OCI-LY7 (cell line): ENCODE results near the gene LIFR. TPM values are rescaled to one million over a fixed set of nuclear protein-coding genes. Genes with fewer than 3 reads are reported as not detected.

ENCODE experiments used
- BruUV-seq: library from RNA; stranded (reverse); fragments of 400-500 nt; replicated peaks from 2 replicates; lab custom pipeline; 2021; lab: Mats Ljungman, UMichigan
- CTCF ChIA-PET: fragments of 300-600 bp; sonication (Branson Sonifier 250); formaldehyde crosslinking; loops from one replicate; lab custom pipeline; 2022; ENCODE audit warnings: antibody characterized with exemption; ENCODE audit not compliant: unreplicated experiment; lab: Charles Lee
- POLR2A ChIA-PET: fragments of 300-600 bp; sonication (Branson Sonifier 250); formaldehyde crosslinking; loops from one replicate; lab custom pipeline; 2022; ENCODE audit warnings: antibody characterized with exemption; lab: Charles Lee
- DNase-seq: peaks from one replicate; pipeline ENCODE4 v3.0.0-alpha.2; 2015; ENCODE audit warnings: low spot score
- H2AFZ ChIP-seq: fragments of 200-600 bp; sonication (generic), shearing (Covaris generic); 2 replicates; pipeline ENCODE4 v1.6.1; 2014; ENCODE audit warnings: mild to moderate bottlenecking, antibody characterized with exemption, low read length, moderate library complexity
- H3K27ac ChIP-seq: fragments of 200-600 bp; sonication (generic); 2 replicates; pipeline ENCODE4 v1.5.1; 2014; ENCODE audit warnings: mixed run types, low read depth, mild to moderate bottlenecking, moderate library complexity, low read length, inconsistent platforms; ENCODE audit not compliant: poor library complexity, severe bottlenecking
- H3K36me3 ChIP-seq: fragments of 200-600 bp; sonication (generic); 2 replicates; pipeline ENCODE4 v1.6.1; 2014; ENCODE audit warnings: mild to moderate bottlenecking, antibody characterized with exemption, low read length, moderate library complexity, mixed read lengths; ENCODE audit not compliant: insufficient read depth
- H3K4me1 ChIP-seq: fragments of 200-600 bp; sonication (generic); 2 replicates; pipeline ENCODE4 v1.5.1; 2014; ENCODE audit warnings: mild to moderate bottlenecking, low read length; ENCODE audit not compliant: insufficient read depth, poor library complexity, severe bottlenecking
- H3K4me2 ChIP-seq: fragments of 200-600 bp; sonication (generic); 2 replicates; pipeline ENCODE4 v1.6.1; 2014; ENCODE audit warnings: mild to moderate bottlenecking, low read length
- H3K4me3 ChIP-seq: fragments of 200-600 bp; sonication (generic); 2 replicates; pipeline ENCODE4 v1.5.1; 2014; ENCODE audit warnings: mild to moderate bottlenecking, low read depth, low read length; ENCODE audit not compliant: poor library complexity, severe bottlenecking
- H3K79me2 ChIP-seq: fragments of 200-600 bp; sonication (generic); 2 replicates; pipeline ENCODE4 v1.6.1; 2016; ENCODE audit warnings: low read depth, mild to moderate bottlenecking, low read length, moderate library complexity, mixed read lengths; ENCODE audit not compliant: insufficient read depth
- H3K9me2 ChIP-seq: fragments of 200-600 bp; sonication (generic); 2 replicates; pipeline ENCODE4 v1.6.1; 2016; ENCODE audit warnings: mild to moderate bottlenecking, low read length, mixed read lengths; ENCODE audit not compliant: insufficient read depth
- H3K9me3 ChIP-seq: fragments of 200-600 bp; sonication (generic); 2 replicates; pipeline ENCODE4 v1.6.1; 2014; ENCODE audit warnings: mild to moderate bottlenecking, mixed run types, low read length, mixed read lengths
- H4K20me1 ChIP-seq: fragments of 200-600 bp; sonication (generic); 2 replicates; pipeline ENCODE4 v1.6.1; 2014; ENCODE audit warnings: mild to moderate bottlenecking, antibody characterized with exemption, low read length, moderate library complexity, mixed read lengths; ENCODE audit not compliant: insufficient read depth
- EZH2phosphoT487 ChIP-seq: fragments of 200-600 bp; sonication (generic); IDR thresholded peaks from 2 replicates; pipeline ENCODE4 v1.6.1; 2018; ENCODE audit warnings: low read depth, borderline replicate concordance, mild to moderate bottlenecking, mixed run types, antibody characterized with exemption, low read length, moderate library complexity, mixed read lengths
- intact Hi-C: fragments of 100-400 bp; cut with micrococcal nuclease; formaldehyde crosslinking; loops from one replicate; pipeline ENCODE4 v1.10.0; 2022; ENCODE audit not compliant: unreplicated experiment
- total RNA-seq, 2 experiments: library from RNA; depleted of rRNA in 1 of 2; stranded (reverse); fragments of >200 nt in 1 of 2; shearing (Covaris generic) in 1 of 2; gene quantifications; 2 replicates each; pipeline ENCODE4 v1.2.3, GENCODE V29; 2014 to 2022
- TF ChIP-seq, protein P1 (sequence below): fragments of 200-600 bp; sonication (generic); conservative IDR thresholded peaks from 2 replicates; pipeline ENCODE4 v1.5.1; 2014; ENCODE audit warnings: mild to moderate bottlenecking, antibody characterized with exemption, low read length, moderate library complexity, mixed read lengths

The LIFR gene
- total RNA-seq, 2 experiments from 2014 or later = not detected

DNA sequence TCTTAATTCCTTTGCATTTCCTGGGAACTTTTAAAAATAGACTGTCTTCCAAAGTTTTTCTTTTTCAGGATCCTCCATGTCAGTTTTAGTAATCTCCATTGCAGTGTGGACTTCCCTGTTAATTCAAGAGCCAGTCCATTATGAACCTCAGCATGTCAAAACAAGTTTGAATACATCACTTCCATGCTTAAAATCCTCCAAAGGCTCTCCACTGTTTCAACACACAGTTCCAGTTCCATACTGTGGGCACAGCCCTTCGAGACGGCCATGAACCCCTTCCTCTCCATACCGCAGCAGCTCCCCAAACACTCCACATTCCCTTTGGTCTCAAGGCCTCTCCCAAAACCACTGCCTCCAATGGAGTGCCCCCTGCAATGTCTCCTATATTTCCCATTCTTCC, 19.5 kb downstream of the LIFR start:
- Histone ChIP-seq H4K20me1 (no peaks in the 10 kb centered on the region), H3K4me3 (no peak overlapping the region), H3K36me3 (no peaks in the 10 kb centered on the region), H3K9me3 (no peaks in the 10 kb centered on the region), H3K4me2 (no peak overlapping the region), H3K79me2 (no peaks in the 10 kb centered on the region), H2AFZ (no peak overlapping the region), H3K27ac (no peak overlapping the region), H3K9me2 (no peaks in the 10 kb centered on the region), H3K4me1 (no peaks in the 10 kb centered on the region)
- ChIA-PET CTCF (no interaction called here), POLR2A (no interaction called here)
- intact Hi-C loops = no loop called here
- DNase-seq = no peak
- BruUV-seq = no TSS peak
- TF ChIP-seq, protein P1, sequence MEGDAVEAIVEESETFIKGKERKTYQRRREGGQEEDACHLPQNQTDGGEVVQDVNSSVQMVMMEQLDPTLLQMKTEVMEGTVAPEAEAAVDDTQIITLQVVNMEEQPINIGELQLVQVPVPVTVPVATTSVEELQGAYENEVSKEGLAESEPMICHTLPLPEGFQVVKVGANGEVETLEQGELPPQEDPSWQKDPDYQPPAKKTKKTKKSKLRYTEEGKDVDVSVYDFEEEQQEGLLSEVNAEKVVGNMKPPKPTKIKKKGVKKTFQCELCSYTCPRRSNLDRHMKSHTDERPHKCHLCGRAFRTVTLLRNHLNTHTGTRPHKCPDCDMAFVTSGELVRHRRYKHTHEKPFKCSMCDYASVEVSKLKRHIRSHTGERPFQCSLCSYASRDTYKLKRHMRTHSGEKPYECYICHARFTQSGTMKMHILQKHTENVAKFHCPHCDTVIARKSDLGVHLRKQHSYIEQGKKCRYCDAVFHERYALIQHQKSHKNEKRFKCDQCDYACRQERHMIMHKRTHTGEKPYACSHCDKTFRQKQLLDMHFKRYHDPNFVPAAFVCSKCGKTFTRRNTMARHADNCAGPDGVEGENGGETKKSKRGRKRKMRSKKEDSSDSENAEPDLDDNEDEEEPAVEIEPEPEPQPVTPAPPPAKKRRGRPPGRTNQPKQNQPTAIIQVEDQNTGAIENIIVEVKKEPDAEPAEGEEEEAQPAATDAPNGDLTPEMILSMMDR = no peak
- TF ChIP-seq EZH2phosphoT487 = no peak

- no peak overlapping the region for H2AFZ ChIP-seq
- ChIA-PET POLR2A (interaction anchor here (0.8 kb wide), 1 partner anchor 10 kb away, joined by 3 read pairs; no protein-coding TSS in a partner anchor), CTCF (no interaction called here)
- H3K4me1 ChIP-seq = no peaks in the 10 kb centered on the region
- no peak for TF ChIP-seq EZH2phosphoT487
- TF ChIP-seq, protein P1 = no peak
- intact Hi-C loops = no loop called here
- H3K27ac ChIP-seq = no peak overlapping the region
- no peaks in the 10 kb centered on the region for H4K20me1 ChIP-seq
- H3K36me3 ChIP-seq = no peaks in the 10 kb centered on the region
- H3K9me3 ChIP-seq = no peaks in the 10 kb centered on the region
- H3K79me2 ChIP-seq = no peaks in the 10 kb centered on the region
- no peak overlapping the region for H3K4me3 ChIP-seq
- no peaks in the 10 kb centered on the region for H3K9me2 ChIP-seq
- no peak for DNase-seq
- BruUV-seq = no TSS peak
- no peak overlapping the region for H3K4me2 ChIP-seq
Measured at GRCh38 chr5:38535845-38536244, 20.6 kb downstream of the LIFR start.

DNA sequence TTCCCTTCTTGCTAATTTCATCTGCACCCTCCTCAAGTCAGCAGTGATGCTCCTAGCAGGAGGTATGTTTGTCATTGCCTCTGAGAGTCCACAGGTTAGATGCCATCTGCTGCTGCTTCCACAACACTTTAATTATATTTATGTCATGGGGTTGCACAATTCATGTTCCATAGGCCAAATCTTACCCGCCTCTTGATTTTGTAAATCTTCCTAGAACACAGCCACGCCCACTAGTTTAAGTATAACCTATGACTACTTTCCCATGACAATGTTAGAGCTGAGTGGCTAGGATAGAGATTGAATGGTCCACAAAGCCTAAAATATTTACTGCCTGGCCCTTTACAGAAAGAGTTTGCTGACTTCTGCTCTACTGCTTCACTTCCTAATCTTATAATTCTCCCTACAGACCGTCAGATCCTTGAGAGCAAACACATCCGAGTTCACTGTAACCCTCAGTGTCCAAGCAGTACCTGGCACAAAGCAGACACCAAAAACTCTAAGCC, 21.1 kb downstream of the LIFR start:
- H3K9me2 ChIP-seq = no peaks in the 10 kb centered on the region
- H3K4me1 ChIP-seq = no peaks in the 10 kb centered on the region
- H3K9me3 ChIP-seq = no peaks in the 10 kb centered on the region
- DNase-seq = no peak
- H3K36me3 ChIP-seq = no peaks in the 10 kb centered on the region
- no TSS peak for BruUV-seq
- H3K4me2 ChIP-seq = no peak overlapping the region
- intact Hi-C loops = no loop called here
- H4K20me1 ChIP-seq = no peaks in the 10 kb centered on the region
- TF ChIP-seq, protein P1 = no peak
- no peak for TF ChIP-seq EZH2phosphoT487
- ChIA-PET CTCF (no interaction called here), POLR2A (interaction anchor here (0.8 kb wide), 1 partner anchor 10 kb away, joined by 3 read pairs; no protein-coding TSS in a partner anchor)
- no peak overlapping the region for H2AFZ ChIP-seq
- no peak overlapping the region for H3K4me3 ChIP-seq
- H3K79me2 ChIP-seq = no peaks in the 10 kb centered on the region
- no peak overlapping the region for H3K27ac ChIP-seq
